NCI-H510A treated with DMSO at 0.1 percent for 48 hours (cell line): ENCODE results near the gene PRPF8.
A peak's percentile ranks its signal among the peaks of the same experiment; 100 is the strongest.

Experiments
- DNase-seq: peaks from one replicate; lab custom pipeline; 2025; lab: John Stamatoyannopoulos, UW

Gene PRPF8

DNA sequence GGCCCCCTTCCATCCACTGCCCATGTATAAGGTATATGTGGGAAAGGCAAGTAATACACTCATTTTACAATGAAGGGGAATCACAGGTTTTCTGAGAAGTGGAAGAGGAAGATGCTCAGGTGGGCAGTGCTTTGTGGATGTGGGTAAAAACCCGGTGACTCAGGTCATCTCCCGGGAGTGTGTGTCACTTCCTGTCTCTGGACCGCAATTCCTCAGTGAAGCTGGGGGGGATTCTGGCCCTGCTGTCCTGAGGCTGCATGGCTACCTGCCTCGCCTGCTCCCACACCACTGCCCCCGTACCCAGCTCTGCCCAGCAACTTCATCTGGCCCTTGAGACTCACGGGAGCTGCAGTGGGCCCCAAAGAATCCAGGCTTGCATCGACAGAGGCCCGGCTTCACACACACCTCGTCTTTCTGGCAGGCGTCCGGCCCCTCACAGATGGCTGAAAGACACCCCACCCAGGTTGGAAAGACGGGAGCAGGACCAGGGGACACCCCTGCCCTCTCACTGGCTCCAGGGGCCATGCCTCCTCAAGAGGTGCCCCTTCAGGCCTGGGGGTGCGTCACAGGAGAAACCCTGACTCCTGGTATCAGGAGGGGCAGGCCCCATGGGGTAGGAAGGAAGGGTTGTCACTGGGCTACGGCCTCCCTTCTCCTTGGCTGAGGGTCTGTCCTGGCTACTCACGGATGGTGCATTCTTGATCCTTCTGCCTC is 40.0 kb downstream of the PRPF8 start:
- DNase-seq = no peak

DNA sequence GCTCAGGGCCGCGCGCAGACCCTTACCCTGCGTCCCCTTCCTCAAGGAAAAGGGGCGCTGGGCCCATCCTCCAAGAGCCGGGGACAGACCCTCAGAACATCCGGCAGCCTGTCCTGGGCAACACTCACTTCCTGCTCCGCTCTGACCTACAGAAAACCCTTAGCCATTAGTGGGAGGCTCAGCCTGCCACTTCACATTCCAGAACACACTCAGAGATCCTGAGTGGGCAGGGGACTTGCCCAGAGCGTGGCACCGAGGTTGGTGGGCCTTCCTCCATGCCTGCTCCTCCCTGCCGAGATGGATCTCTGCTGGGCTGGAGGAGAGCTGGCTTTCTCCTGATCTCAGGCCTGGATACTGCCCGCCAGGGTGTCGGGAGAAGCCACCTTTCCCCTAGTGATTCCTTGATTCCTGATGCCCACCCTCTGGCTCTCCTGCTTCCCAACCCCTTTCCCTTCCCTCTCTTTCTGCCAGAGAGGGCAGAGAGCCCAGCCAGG is 40.6 kb downstream of the PRPF8 start:
- DNase-seq = no peak

GRCh38 chr17:1643293-1643998 is 41.2 kb downstream of the PRPF8 start:
- no peak for DNase-seq

DNA sequence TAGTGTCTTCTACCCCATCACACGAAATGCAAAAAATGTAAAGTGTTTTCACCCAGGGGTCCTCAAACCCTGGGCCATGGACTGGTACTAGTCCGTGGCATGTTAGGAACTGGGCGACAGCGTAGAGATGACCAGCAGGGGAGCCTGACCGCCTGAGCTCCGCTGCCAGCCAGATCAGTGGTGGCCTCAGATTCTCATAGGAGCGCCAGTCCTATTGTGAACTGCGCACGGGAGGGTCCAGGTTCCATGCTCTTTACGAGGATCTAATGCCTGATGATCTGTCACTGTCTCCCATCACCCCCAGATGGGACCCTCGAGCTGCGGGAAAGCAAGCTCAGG is 43.6 kb downstream of the PRPF8 start:
- no peak for DNase-seq

GRCh38 chr17:1640329-1641064 is 44.2 kb downstream of the PRPF8 start:
- no peak for DNase-seq

- DNase-seq = no peak
Observed at GRCh38 chr17:1639549-1640180, 45.0 kb downstream of the PRPF8 start.

DNA sequence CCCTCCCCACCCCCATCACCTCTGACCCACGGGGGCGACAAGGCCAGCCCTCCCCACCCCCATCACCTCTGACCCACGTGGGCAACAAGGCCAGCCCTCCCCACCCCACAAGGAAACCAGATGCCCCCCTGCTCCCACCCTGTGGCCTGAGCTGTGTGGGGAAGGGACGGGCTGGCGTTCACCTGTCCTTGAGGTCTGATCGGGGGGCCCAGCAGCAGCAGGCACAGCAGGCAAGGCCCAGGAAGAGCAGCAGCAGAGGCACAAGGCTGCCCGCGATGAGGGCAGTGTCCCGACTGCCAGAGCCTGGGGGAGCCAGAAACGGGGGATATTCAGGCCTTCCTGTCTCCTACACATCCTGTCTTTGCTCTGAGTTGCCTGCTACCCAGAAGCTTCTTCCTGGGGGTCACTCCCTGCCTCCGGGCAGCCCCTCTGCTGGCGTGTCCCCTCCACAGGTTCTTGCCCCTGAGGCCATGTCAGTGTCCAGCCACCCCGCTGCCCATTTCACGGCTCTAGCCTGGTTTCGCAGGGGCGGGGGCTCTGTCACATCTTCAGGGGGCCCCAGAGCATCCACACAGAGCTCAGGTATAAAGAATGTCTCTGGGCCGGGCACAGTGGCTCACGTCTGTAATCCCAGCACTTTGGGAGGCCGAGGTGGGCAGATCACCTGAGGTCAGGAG is 45.9 kb downstream of the PRPF8 start:
- DNase-seq = no peak

- no peak for DNase-seq
Observed at GRCh38 chr17:1638171-1638590, 46.5 kb downstream of the PRPF8 start.

GRCh38 chr17:1636732-1637285 is 47.9 kb downstream of the PRPF8 start:
- DNase-seq = no peak

- no peak for DNase-seq
Observed at GRCh38 chr17:1635675-1636465, 48.8 kb downstream of the PRPF8 start.

DNA sequence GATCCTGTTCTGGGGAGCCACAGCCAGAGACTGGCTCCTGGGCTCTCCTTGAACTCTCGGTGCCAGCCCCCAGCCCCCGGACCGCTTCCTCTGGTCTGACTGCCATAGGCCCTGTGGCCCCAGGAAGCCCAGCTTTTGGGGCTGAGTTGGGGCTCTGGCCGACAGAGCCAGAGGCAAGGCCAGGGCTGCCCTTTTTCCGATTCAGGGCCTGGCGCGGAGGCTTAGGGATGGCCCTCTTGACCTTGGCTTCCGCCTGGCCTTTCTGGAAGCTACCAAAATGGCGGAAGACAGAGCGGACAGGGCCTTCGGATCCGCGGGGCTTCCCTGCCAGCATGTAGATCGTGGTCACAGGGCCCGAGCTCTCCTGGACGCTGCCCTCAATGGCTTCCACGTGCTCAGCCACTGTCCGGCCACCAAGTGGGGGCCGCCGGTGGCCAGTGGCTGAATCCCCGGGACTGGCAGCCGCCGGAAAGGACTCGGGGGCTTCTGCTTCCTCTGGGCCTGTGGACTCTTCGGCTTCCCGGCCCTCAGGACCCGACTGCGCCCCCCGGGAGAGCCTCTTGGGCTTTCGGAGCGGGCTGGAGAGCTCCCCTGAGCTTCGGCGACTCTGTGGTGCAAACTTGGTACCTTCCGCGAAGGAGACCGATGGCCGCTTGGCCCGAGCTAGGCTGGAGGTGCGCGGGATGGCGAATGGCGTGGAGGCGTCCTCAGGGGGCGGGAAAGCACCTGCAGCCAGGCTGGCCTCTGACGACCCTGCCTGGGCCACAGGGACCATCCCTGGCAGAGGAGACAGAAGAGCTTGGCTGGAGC is 49.6 kb downstream of the PRPF8 start:
- no peak for DNase-seq

GRCh38 chr17:1630662-1631061 is 54.0 kb downstream of the PRPF8 start:
- no peak for DNase-seq

DNA sequence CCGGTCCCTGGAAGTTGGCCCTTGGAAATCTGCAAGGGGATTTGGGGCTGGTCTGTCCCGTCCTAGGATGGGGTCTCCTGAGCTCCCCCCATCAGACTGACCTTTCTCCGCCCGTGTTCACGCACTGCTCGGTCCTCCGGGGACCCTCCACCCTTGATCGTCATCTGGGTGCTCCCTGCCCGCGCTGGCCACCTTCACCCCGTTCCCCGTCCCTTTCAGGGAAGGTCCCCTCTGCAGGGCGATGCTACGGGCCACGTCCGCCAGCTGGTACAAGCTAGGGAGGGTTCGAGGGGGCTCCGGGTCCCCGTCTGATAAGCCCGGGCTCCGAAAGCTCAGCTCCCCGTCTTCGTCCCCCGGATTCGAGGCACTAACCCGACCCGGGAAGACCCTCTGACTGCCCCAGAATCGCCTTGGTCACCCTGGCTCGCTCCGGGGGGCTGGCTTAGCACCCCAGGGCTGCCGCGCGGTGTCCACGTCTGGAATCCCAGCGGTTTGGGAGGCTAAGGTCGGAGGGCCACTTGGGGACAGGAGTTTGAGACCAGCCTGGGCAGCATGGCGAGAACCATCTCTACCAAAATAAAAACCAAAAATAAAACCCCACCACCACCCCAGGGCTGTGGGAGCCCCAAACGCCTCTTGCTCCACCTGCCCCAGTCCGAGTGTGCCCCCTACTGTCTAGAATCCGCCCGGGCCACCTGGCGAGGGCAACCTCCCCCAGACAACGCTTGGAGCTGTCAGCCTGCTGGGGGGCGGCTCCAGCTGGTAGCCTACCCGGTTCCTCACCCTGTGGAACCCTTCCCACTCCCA is 55.0 kb downstream of the PRPF8 start:
- DNase-seq = no peak

DNA sequence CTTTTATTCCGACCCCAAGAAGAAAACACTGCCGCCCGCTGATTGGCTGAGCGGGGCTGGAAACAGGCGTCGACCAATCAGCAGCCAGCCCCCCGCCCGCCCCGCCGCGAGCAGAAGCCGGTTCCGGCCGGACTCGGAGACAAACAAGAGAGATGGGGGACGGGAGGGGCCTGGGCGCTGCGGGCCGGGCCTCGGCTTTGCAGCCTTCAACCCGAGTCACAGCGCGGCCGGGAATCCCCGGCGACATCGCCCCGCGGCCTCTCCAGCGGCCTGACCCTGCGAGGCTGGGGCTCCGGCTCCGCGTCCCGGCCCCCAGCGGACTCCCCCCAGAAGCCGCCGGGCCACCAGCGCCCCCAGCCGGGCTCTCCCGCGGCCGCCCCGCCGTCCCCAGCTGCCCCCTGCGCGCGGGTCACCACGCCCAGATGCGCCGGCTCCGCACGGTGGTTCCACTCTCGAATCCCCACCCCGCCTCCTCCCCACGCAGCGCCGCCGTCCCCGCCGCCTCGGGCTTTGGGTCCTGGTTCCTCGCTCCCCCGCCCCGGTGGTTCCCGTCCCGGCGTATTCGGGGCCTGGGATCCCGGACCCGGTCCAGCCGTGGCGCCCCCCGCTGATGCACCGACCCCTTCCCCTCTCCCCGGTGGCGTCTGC is 55.7 kb downstream of the PRPF8 start:
- peak; percentile 81 for DNase-seq

- peak; percentile 54 for DNase-seq
Observed at GRCh38 chr17:1627982-1628855, 56.4 kb downstream of the PRPF8 start, which contains the start of gene SLC43A2. TSS of gene SLC43A2 (minus strand) at chr17:1628834. CDS start at chr17:1627874, 960 bp downstream.

GRCh38 chr17:1627182-1627981 is 57.3 kb downstream of the PRPF8 start:
- no peak for DNase-seq

GRCh38 chr17:1626333-1626732 is 58.3 kb downstream of the PRPF8 start:
- no peak for DNase-seq
